OCI-LY7 (cell line): ENCODE measurements around the gene DUOXA2.

Source experiments
- EZH2phosphoT487 ChIP-seq: fragments of 200-600 bp; sonication (generic); IDR thresholded peaks from 2 replicates; pipeline ENCODE4 v1.6.1; 2018; ENCODE audit warnings: low read depth, borderline replicate concordance, mild to moderate bottlenecking, mixed run types, antibody characterized with exemption, low read length, moderate library complexity, mixed read lengths
- TF ChIP-seq, protein P1 (sequence below): fragments of 200-600 bp; sonication (generic); conservative IDR thresholded peaks from 2 replicates; pipeline ENCODE4 v1.5.1; 2014; ENCODE audit warnings: mild to moderate bottlenecking, antibody characterized with exemption, low read length, moderate library complexity, mixed read lengths

DNA sequence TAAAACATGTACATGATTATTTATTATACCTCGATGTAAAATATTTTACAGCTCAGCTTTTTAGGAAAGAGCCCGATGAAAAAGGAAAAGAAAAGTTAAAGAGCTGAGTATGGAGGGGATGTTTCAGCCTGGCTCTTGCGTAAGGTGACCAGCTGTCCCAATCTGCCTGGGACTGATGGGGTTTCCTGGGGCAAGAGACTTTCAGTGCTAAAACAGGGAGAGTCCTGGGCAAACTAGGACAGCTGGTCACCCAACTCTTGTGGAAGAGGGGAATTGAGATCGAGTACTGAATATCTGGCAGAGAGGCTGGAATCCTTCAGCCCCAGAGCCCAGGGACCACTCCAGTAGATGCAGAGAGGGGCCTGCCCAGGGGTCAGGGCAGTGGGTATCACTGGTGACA is 21.1 kb upstream of the DUOXA2 start:
- TF ChIP-seq, protein P1, sequence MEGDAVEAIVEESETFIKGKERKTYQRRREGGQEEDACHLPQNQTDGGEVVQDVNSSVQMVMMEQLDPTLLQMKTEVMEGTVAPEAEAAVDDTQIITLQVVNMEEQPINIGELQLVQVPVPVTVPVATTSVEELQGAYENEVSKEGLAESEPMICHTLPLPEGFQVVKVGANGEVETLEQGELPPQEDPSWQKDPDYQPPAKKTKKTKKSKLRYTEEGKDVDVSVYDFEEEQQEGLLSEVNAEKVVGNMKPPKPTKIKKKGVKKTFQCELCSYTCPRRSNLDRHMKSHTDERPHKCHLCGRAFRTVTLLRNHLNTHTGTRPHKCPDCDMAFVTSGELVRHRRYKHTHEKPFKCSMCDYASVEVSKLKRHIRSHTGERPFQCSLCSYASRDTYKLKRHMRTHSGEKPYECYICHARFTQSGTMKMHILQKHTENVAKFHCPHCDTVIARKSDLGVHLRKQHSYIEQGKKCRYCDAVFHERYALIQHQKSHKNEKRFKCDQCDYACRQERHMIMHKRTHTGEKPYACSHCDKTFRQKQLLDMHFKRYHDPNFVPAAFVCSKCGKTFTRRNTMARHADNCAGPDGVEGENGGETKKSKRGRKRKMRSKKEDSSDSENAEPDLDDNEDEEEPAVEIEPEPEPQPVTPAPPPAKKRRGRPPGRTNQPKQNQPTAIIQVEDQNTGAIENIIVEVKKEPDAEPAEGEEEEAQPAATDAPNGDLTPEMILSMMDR, result no peak
- TF ChIP-seq EZH2phosphoT487, result no peak
